Prostate gland (tissue), 2 donors: ENCODE measurements around the gene KLHDC9.
A peak's percentile ranks its signal among the peaks of the same experiment; 100 is the strongest.

Experiments
- POLR2A ChIP-seq: fragments of 450-650 bp; IDR thresholded peaks from one replicate; pipeline ENCODE4 v1.6.1; 2016; ENCODE audit warnings: antibody characterized with exemption, mild to moderate bottlenecking
- TF ChIP-seq, protein P1 (sequence below), 4 experiments: fragments of 200-600 bp in 2 of 4; fragments of 450-650 bp in 2 of 4; sonication (generic) in 2 of 4; IDR thresholded peaks; 1 replicate in 3 of 4; 2 replicates in 1 of 4; pipeline ENCODE4 v1.5.1; 2016 to 2019; ENCODE audit warnings: antibody characterized with exemption in 4 of 4, mild to moderate bottlenecking in 2 of 4, moderate library complexity in 2 of 4

DNA sequence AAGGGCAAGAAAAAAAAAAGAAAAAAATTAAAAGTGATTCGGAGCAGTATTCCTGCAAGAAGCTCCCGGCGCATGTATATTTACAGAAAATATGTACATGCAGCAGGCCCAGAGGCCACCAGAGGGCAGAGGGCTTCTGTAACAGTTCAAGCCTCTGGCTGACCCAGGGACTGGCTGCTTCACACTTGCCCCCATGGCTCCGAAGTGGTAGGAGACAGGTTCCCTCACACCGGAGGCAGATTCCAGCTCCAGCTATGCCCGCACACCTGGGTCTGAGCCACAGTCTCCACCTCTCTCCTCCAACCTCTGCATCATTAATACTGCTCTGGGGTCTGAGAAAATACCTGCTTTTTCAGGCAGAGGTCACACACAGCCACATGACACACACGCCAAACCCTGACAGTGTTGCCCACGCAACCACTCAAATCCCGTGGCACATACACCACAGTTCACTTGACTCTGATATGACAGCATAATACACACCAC, 26.2 kb upstream of the KLHDC9 start:
- TF ChIP-seq, protein P1, sequence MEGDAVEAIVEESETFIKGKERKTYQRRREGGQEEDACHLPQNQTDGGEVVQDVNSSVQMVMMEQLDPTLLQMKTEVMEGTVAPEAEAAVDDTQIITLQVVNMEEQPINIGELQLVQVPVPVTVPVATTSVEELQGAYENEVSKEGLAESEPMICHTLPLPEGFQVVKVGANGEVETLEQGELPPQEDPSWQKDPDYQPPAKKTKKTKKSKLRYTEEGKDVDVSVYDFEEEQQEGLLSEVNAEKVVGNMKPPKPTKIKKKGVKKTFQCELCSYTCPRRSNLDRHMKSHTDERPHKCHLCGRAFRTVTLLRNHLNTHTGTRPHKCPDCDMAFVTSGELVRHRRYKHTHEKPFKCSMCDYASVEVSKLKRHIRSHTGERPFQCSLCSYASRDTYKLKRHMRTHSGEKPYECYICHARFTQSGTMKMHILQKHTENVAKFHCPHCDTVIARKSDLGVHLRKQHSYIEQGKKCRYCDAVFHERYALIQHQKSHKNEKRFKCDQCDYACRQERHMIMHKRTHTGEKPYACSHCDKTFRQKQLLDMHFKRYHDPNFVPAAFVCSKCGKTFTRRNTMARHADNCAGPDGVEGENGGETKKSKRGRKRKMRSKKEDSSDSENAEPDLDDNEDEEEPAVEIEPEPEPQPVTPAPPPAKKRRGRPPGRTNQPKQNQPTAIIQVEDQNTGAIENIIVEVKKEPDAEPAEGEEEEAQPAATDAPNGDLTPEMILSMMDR (IDR thresholded peaks at IDR 0.05) = peak in 3 of 4 experiments; percentile 29 to 65 (median 59)
- no peak for TF ChIP-seq POLR2A
